IMR-90 (cell line): Measurements from ENCODE around the gene PTPRK. TPM values are rescaled to one million over a fixed set of nuclear protein-coding genes. Genes with fewer than 3 reads are reported as not detected.
"Not testable (repeated sequence)": the region's sequence is repeated elsewhere in the genome, so short reads cannot be mapped to it uniquely, and the experiment has no call there.

Experiments used
- ATAC-seq: fragments of 200-7000 bp; cut with Tn5 transposase; 2 replicates; pipeline ENCODE4 v1.9.1; 2020; ENCODE audit warnings: low read depth, mild to moderate bottlenecking, moderate library complexity
- BruUV-seq: library from RNA; stranded (reverse); fragments of 400-500 nt; replicated peaks from 2 replicates; lab custom pipeline; 2021; lab: Mats Ljungman, UMichigan
- CTCF ChIA-PET: fragments of 300-600 bp; formaldehyde crosslinking; extraction: SDS; loops from one replicate; lab custom pipeline; 2021; ENCODE audit warnings: antibody characterized with exemption; lab: Yijun Ruan, JAX
- POLR2A ChIA-PET: fragments of 300-600 bp; sonication (Branson Sonifier 250); formaldehyde crosslinking; loops from one replicate; lab custom pipeline; 2022; ENCODE audit warnings: antibody characterized with exemption; ENCODE audit not compliant: unreplicated experiment; lab: Charles Lee
- DNase-seq: peaks from one replicate; pipeline ENCODE4 v3.0.0; 2013
- H2AFZ ChIP-seq: replicated peaks from 2 replicates; pipeline ENCODE3; 2013; ENCODE audit warnings: low read length, mild to moderate bottlenecking; ENCODE audit not compliant: poor library complexity
- H2AK5ac ChIP-seq: 2 replicates; pipeline ENCODE4 v1.6.1; 2013; ENCODE audit warnings: low read depth, low read length, inconsistent platforms
- H2AK9ac ChIP-seq: replicated peaks from 2 replicates; pipeline ENCODE3; 2013; ENCODE audit warnings: mild to moderate bottlenecking, low read depth, low read length, moderate library complexity; ENCODE audit not compliant: poor library complexity
- H2BK120ac ChIP-seq: 2 replicates; pipeline ENCODE4 v1.6.1; 2013; ENCODE audit warnings: low read depth, low read length, inconsistent platforms
- H2BK15ac ChIP-seq: 3 replicates; pipeline ENCODE4 v1.6.1; 2013; ENCODE audit warnings: low read depth, low read length, inconsistent platforms
- H2BK20ac ChIP-seq: 2 replicates; pipeline ENCODE4 v1.6.1; 2013; ENCODE audit warnings: low read depth, mild to moderate bottlenecking, inconsistent platforms, low read length, moderate library complexity
- H2BK5ac ChIP-seq: 2 replicates; pipeline ENCODE4 v1.6.1; 2013; ENCODE audit warnings: mild to moderate bottlenecking, low read depth, low read length, inconsistent platforms; ENCODE audit not compliant: poor library complexity, severe bottlenecking
- H3K14ac ChIP-seq: replicated peaks from 2 replicates; pipeline ENCODE4 v1.6.1; 2013; ENCODE audit warnings: low read depth, low read length, inconsistent platforms
- H3K18ac ChIP-seq: 2 replicates; pipeline ENCODE4 v1.6.1; 2013; ENCODE audit warnings: low read depth, low read length, control low read depth
- H3K23ac ChIP-seq: 2 replicates; pipeline ENCODE4 v1.6.1; 2013; ENCODE audit warnings: low read depth, low read length, inconsistent platforms
- H3K27ac ChIP-seq: 2 replicates; pipeline ENCODE4 v1.5.1; 2013; ENCODE audit warnings: mild to moderate bottlenecking, control low read depth, low read length; ENCODE audit not compliant: insufficient read depth
- H3K27me3 ChIP-seq: 2 replicates; pipeline ENCODE4 v1.6.1; 2013; ENCODE audit warnings: low read length; ENCODE audit not compliant: control insufficient read depth, insufficient read depth
- H3K36me3 ChIP-seq: 2 replicates; pipeline ENCODE4 v1.6.1; 2013; ENCODE audit warnings: low read length, mixed read lengths; ENCODE audit not compliant: control insufficient read depth, insufficient read depth
- H3K4ac ChIP-seq: 2 replicates; pipeline ENCODE4 v1.6.1; 2013; ENCODE audit warnings: low read depth, low read length, inconsistent platforms
- H3K4me1 ChIP-seq: 2 replicates; pipeline ENCODE4 v1.6.1; 2013; ENCODE audit warnings: low read length, mixed read lengths; ENCODE audit not compliant: control insufficient read depth, insufficient read depth
- H3K4me2 ChIP-seq: 2 replicates; pipeline ENCODE4 v1.6.1; 2013; ENCODE audit warnings: low read depth, mild to moderate bottlenecking, control low read depth, low read length, moderate library complexity
- H3K4me3 ChIP-seq: 2 replicates; pipeline ENCODE4 v1.5.1; 2013; ENCODE audit warnings: low read depth, mild to moderate bottlenecking, control low read depth, low read length, moderate library complexity; ENCODE audit not compliant: insufficient read depth
- H3K56ac ChIP-seq: 2 replicates; pipeline ENCODE4 v1.6.1; 2013; ENCODE audit warnings: low read length, inconsistent platforms; ENCODE audit not compliant: insufficient read depth; ENCODE audit errors: extremely low read depth
- H3K79me1 ChIP-seq, 2 experiments: 2 replicates each; pipeline ENCODE4 v1.6.1; 2013; ENCODE audit warnings: low read length in 2 of 2, inconsistent platforms in 1 of 2, low read depth in 1 of 2
- H3K9ac ChIP-seq: 2 replicates; pipeline ENCODE4 v1.6.1; 2013; ENCODE audit warnings: low read depth, low read length, control low read depth
- H3K9me1 ChIP-seq: 2 replicates; pipeline ENCODE4 v1.6.1; 2013; ENCODE audit warnings: low read length, inconsistent platforms; ENCODE audit not compliant: insufficient read depth
- H3K9me3 ChIP-seq: 2 replicates; pipeline ENCODE4 v1.6.1; 2013; ENCODE audit warnings: low read length; ENCODE audit not compliant: control insufficient read depth, insufficient read depth
- H4K20me1 ChIP-seq: 2 replicates; pipeline ENCODE4 v1.6.1; 2013; ENCODE audit warnings: low read length, inconsistent platforms; ENCODE audit not compliant: insufficient read depth
- H4K5ac ChIP-seq: 2 replicates; pipeline ENCODE4 v1.6.1; 2013; ENCODE audit warnings: mild to moderate bottlenecking, low read depth, low read length, control low read depth
- H4K8ac ChIP-seq, 2 experiments: 2 replicates each; pipeline ENCODE4 v1.6.1; 2013; ENCODE audit warnings: low read depth in 2 of 2, low read length in 2 of 2, control low read depth in 1 of 2, inconsistent platforms in 1 of 2
- H4K91ac ChIP-seq: 2 replicates; pipeline ENCODE4 v1.6.1; 2013; ENCODE audit warnings: low read depth, low read length, inconsistent platforms; ENCODE audit not compliant: insufficient read depth
- WGBS, 2 experiments: methylation state at CpG; one replicate each; pipeline versions ENCODE4 v1.1.5 to v1.1.7; 2013; ENCODE audit warnings: missing lambda C conversion rate in 2 of 2; ENCODE audit not compliant: insufficient read length in 1 of 2; ENCODE audit errors: extremely low coverage in 2 of 2; 5-methylcytosine and 5-hydroxymethylcytosine counted together
- dilution Hi-C: fragments of 300-500 bp; cut with HindIII; formaldehyde crosslinking; loops from one replicate; pipeline ENCODE4 v1.14.3; 2018; ENCODE audit warnings: low sequenced_read_pairs; ENCODE audit not compliant: unreplicated experiment
- in situ Hi-C: fragments of 300-500 bp; cut with MboI; formaldehyde crosslinking; loops from 3 replicates; pipeline ENCODE4 v1.14.3; 2019; ENCODE audit warnings: low sequenced_read_pairs, inconsistent platforms, mixed read lengths
- intact Hi-C: fragments of 100-400 bp; cut with micrococcal nuclease; formaldehyde crosslinking; loops from 2 replicates; pipeline ENCODE4 v1.10.0; 2022
- polyA plus RNA-seq, 3 experiments: library from polyadenylated mRNA; depleted of rRNA; stranded (reverse); fragments of >200 nt; gene quantifications; 2 replicates each; pipeline ENCODE4 v1.2.3, GENCODE V29; 2012; ENCODE audit warnings: low replicate concordance in 1 of 3
- total RNA-seq: library from RNA; depleted of rRNA; stranded (reverse); fragments of >200 nt; gene quantifications from 2 replicates; pipeline ENCODE4 v1.2.3, GENCODE V29; 2012

The PTPRK gene
- total and polyA plus RNA-seq, 2 of the 4 experiments (the other 2 are of a cell fraction) = 18.0 to 80.8 TPM

GRCh38 chr6:127978185-127978584, 542.2 kb downstream of the PTPRK start:
- no CpG with 5 or more reads among the region's 2 CpGs for WGBS, 2 experiments
- H3K14ac ChIP-seq, H4K91ac ChIP-seq, H3K4me2 ChIP-seq, H2BK120ac ChIP-seq, H3K18ac ChIP-seq, H2AK9ac ChIP-seq, H2BK5ac ChIP-seq, H2BK15ac ChIP-seq, H4K20me1 ChIP-seq, POLR2A ChIA-PET, H4K5ac ChIP-seq, H3K9ac ChIP-seq, H2AFZ ChIP-seq, H3K79me1 ChIP-seq, H3K56ac ChIP-seq, in situ Hi-C loops, H2AK5ac ChIP-seq, H3K4ac ChIP-seq, dilution Hi-C loops, H2BK20ac ChIP-seq, H4K8ac ChIP-seq, ATAC-seq, H3K9me3 ChIP-seq, H3K27ac ChIP-seq, H3K4me3 ChIP-seq, BruUV-seq, H3K27me3 ChIP-seq, H3K9me1 ChIP-seq, H3K23ac ChIP-seq, H3K4me1 ChIP-seq, CTCF ChIA-PET, DNase-seq: not testable (repeated sequence)
- intact Hi-C loops = loop anchor here (5.0 kb wide), 1 partner anchor 121 kb away; no protein-coding TSS in a partner anchor
- H3K36me3 ChIP-seq = peaks cover 29% of the 10 kb centered on the region
